GM21825 (cell line): ENCODE data around the gene FLNB.

ENCODE experiments used
- ATAC-seq: cut with Tn5 transposase; IDR thresholded peaks from one replicate; pipeline ENCODE4 v1.9.1; 2021; ENCODE audit warnings: mild to moderate bottlenecking, moderate library complexity; ENCODE audit not compliant: unreplicated experiment

The FLNB gene

GRCh38 chr3:58028902-58029301 lies 20.7 kb downstream of the FLNB start:
- ATAC-seq: no peak

DNA sequence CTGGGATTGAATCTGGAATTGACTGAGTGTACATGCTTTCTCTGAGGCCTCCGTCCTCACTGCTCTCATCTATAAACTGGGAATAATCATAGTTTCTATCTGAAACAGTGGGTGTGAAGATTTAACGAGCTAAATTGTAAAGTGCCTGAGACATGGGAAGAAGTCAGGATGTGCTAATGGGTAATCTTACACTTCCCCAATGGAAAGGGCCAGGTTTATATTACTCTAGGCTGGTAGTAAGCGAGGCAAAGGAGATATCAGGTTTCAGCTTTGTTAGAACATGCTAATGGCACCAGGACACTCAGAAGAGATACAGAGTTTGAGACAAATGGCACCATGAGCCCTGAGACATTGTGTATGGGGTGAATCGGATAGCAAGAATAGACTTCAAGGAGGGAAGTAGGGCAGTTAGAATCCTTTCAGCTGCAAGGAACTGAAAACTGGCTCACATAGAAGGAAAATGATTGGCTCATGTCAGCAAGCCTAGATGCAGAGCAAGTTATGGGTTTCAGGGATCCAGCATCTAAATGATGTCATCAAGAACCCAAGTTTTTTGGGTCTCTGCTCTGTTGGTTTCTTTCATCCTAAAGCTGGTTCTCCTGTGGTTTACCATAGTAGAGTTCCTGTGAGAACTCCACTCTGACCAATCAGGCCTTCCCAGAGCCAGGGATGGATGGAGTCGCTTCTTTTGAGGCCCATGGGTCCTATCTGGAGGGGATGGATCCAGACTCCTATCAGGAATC lies 21.8 kb downstream of the FLNB start:
- no peak for ATAC-seq

GRCh38 chr3:58032186-58032585 lies 24.0 kb downstream of the FLNB start:
- ATAC-seq: no peak

- peak; percentile 95 for ATAC-seq
Observed at GRCh38 chr3:58034738-58035523, 26.7 kb downstream of the FLNB start.

- ATAC-seq: no peak
Observed at GRCh38 chr3:58035524-58036255, 27.5 kb downstream of the FLNB start.

DNA sequence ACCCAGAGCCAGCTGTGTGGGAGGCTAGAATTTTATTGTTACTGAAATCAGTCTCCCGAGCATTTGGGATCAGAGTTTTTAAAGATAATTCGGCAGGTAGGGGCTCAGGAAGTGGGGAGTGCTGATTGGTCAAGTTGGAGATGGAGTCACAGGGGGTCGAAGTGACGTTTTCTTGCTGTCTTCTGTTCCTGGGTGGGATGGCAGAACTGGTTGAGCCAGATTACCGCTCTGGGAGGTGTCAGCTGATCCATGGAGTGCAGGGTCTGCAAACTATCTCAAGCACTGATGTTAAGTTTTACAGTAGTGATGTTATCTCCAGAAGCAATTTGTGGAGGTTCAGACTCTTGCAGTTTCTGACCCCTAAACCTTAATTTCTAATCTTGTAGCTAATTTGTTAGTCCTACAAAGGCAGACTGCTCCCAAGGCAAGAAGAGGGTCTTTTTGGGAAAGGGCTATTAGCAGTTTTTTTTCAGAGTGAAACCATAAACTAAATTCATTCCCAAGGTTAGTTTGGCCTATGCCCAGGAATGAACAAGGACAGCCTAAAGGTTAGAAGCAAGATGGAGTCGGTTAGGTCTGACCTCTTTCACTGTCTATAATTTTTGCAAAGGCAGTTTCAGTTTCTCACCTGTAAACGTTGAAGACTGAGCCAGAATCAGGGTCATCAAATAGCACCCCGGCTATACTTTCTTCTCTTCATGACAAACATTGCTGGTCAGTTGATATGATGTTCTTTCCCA lies 28.2 kb downstream of the FLNB start:
- no peak for ATAC-seq

DNA sequence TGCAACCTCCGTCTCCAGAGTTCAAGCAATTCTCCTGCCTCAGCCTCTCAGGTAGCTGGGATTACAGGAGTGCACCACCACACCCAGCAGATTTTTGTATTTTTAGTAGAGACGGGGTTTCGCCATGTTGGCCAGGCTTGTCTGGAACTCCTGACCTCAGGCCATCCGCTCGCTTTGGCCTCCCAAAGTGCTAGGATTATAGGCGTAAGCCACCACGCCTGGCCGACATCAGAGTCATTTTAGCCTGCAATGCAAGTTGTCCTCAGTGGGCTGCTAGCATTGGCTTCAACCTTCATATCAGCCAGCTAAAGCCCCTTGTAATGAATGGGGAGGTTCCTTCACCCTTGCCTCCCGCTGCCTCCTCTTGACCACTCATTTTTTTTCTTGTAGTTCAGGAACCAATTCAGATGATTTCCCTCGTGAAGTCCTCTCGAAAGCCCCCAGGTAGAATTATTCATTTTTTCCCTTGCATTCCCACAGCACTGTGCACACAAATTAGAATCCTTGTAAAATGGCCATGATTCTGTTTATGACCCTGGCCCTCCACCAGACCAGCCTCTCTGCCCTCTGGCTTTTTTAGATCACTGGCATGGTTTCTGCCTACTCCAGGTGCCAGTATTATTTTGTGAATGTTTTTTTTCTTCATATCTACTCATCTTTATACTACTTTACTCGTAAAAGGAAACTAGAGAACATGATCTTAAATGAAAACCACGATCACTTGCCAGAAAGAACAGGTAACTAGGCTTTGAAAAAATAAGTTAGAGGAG lies 29.1 kb downstream of the FLNB start:
- no peak for ATAC-seq

DNA sequence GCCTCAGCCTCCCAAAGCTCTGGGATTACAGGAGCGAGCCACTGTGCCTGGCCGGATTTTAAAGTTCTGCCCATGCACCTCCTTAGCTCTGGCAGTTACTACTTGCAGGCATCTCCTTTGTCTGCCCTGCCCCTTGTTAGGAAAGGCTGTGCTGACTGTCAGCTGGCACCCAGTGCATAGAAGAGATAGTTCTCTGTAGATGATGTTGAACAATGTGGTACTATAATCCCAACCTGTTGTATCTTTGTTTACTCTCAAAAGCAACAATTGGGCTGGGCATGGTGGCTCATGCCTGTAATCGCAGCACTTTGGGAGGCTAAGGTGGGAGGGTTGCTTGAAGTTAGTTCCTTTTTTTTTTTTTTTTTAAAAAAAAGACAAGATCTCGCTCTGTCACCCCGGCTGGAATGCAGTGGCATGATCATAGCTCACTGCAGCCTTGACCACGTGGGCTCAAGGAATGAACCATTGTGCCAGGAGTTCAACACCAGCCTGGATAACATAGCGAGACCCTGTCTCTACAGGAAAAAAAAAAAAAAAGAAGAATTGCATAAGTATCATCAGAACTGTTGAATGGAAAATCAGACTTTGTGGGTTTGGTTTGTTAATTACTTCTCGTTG lies 30.6 kb downstream of the FLNB start:
- ATAC-seq: no peak

- ATAC-seq: no peak
Observed at GRCh38 chr3:58039601-58040000, 31.4 kb downstream of the FLNB start.

DNA sequence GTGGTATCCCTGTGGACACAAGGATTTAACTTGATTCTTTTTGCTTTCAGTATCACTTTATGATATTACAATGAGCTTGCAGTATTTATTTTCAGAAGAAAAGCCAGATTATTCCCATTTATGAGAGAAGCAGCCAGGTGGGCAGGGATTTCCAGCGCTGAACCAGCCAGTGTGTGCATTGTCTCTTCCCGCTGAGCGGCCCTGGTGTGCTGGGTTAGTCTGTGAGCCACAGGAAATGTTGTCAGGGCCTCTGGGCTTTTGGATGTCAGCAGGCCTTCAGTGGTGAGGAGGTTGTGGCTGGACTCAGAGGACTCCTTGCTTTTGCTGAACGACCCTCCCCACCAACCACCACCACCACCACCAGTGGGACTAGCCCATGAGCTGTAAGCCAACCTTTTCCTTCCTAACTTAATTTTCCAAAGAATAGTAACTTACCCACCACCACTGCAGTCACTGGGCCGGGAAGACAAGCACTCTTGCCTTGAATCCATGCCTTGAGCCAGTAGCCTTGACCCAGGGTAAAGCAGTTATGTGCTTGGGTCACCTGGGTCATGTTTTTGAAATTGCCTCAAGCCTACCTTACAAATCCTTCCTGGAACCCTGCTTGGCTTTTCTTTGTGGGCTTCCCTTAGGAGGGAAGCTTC lies 33.1 kb downstream of the FLNB start:
- no peak for ATAC-seq

- peak; percentile 87 for ATAC-seq
Observed at GRCh38 chr3:58041826-58042324, 33.7 kb downstream of the FLNB start.

DNA sequence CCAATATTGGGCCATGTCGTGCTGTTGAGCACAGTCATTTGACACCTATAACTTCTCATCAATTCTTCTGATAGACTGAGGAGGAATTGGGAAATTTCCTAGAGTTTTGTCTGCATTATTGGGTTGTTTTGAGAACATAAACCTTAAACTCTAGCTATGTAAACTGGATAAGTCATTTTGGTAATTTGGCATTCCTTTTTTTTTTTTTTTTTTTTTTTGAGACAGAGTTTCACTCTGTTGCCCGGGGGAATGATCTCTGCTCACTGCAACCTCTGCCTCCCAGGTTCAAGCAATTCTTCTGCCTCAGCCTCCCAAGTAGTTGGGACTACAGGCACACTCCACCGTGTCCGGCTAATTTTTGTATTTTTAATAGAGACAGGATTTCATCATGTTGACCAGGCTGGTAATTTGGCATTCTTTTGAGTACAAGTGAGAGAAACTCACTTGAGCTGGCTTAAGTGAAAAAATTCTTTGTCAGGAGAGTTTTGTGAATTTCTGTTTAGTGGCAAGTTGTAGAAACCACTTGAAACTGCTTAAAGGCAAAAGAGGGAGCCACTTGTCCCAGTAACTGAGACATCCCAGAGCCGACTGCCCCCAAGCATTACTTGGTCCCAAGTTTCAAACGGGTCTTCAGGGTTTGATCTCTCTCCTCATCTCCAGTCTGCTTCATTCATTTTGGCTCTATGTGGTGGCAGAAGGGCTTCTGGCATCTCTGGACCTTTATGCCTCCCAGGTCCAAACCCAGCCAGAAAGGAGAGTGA lies 34.9 kb downstream of the FLNB start:
- ATAC-seq: no peak

GRCh38 chr3:58043933-58044332 lies 35.7 kb downstream of the FLNB start:
- no peak for ATAC-seq

DNA sequence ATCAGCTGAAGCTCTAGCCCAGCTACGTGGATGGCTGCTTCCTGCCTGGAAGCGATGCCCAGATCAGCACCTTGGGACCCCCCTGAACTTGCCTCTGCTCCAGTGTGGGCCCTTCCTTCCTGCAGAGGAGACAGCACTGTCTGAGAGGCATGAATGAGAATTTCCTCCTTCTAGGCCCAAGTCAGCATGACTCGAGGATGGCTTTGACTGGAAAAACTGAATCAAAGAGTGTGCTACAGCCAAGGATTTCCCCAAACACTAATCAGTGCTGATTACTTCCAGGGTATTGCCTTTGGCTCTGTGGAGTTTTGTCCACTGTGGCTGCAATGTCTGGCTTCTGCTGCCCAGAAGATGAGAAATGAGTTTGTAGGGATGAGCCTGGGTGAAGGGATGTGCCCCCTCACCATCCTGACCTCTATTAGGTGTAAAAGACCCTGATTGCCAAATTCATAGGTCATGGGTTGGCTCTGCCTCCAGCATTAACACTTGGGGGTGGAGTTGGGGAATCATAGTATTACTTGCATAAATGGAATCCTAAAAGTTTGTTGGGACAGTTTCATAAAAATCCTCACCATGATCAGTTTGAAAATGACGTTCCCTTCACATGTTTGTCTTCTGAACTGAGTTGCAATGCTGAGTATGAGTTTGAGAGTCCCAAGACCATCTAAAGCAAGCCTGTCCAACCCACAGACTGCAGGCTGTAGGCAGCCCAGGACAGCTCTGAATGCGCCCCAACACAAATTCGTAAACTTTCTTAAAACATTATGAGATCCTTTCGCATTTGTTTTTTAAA lies 36.7 kb downstream of the FLNB start:
- ATAC-seq: no peak

DNA sequence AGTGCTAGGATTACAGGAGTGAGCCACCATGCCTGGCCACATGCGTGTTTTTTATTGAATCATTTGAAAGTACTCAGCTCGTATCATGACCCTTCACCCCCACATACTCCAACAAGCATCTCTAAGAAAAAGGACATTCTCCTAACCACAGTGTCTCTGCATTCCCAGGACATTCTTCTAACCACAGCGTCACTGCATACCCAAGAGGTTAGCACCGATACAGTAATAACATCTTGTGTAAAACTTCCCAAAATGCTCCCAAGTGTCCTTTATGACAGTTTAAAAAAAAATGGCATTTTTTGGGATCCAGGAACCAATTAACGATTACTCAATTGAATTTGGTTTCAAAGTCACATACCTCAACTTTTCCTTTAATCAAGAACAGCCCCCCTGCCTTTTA lies 39.6 kb downstream of the FLNB start:
- ATAC-seq: no peak

DNA sequence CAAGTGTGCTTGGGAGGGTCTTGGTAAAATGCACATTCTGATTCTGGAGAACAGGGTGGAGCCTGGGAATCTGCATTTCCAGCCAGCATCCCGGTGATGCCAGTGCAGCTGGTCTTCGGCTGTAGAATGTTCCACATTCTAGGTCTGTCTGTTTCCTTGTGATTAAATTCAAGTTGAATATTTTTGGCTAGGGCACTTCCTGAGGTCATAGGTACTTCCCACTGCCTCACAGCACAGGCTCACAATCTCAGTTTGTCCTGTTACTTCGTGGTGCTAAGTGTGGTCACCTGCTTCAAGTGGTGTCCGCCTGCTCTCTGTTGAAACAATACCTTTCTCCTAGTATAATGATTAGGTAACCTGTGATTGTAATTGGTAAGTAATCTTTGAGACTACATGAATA lies 40.1 kb downstream of the FLNB start:
- ATAC-seq: no peak

GRCh38 chr3:58049143-58049785 lies 41.0 kb downstream of the FLNB start:
- no peak for ATAC-seq
